Prostate gland (tissue), 2 donors: ENCODE measurements around the gene DMD. TPM values are rescaled to one million over a fixed set of nuclear protein-coding genes. Genes with fewer than 3 reads are reported as not detected.

Experiments used
- DNase-seq: peaks from one replicate; pipeline ENCODE4 v3.0.0-alpha.2; 2019; ENCODE audit warnings: low spot score
- H3K27ac ChIP-seq, 2 donors: fragments of 200-600 bp; sonication (generic); 2 replicates each; pipeline ENCODE4 v1.5.1; 2017 to 2019
- H3K27me3 ChIP-seq: fragments of 200-600 bp; sonication (generic); replicated peaks from 2 replicates; pipeline ENCODE4 v1.5.1; 2019; ENCODE audit not compliant: insufficient read depth
- H3K36me3 ChIP-seq, 2 donors: fragments of 200-600 bp; sonication (generic); 1 replicate in 1 of 2; 2 replicates in 1 of 2; pipeline versions ENCODE4 v1.5.1 to v1.8.1; 2017 to 2019
- H3K4me1 ChIP-seq: fragments of 200-600 bp; sonication (generic); replicated peaks from 2 replicates; pipeline ENCODE4 v1.5.1; 2019
- H3K4me3 ChIP-seq, 2 donors: fragments of 200-600 bp; sonication (generic); 2 replicates each; pipeline ENCODE4 v1.5.1; 2017 to 2019
- H3K9me3 ChIP-seq: fragments of 200-600 bp; sonication (generic); 2 replicates; pipeline ENCODE4 v1.5.1; 2017
- POLR2A ChIP-seq: fragments of 450-650 bp; IDR thresholded peaks from one replicate; pipeline ENCODE4 v1.6.1; 2016; ENCODE audit warnings: antibody characterized with exemption, mild to moderate bottlenecking
- POLR2AphosphoS5 ChIP-seq: sonication (generic); formaldehyde crosslinking; IDR thresholded peaks from one replicate; pipeline ENCODE4 v1.6.1; 2017; ENCODE audit warnings: antibody characterized with exemption
- WGBS: methylation state at CpG from one replicate; pipeline ENCODE4 v1.1.5; 2018; 5-methylcytosine and 5-hydroxymethylcytosine counted together
- intact Hi-C: fragments of 100-400 bp; cut with DNase I; formaldehyde crosslinking; loops from one replicate; pipeline ENCODE4 v1.14.2; 2022
- total RNA-seq, 2 donors: library from RNA; depleted of rRNA; stranded (reverse); fragments of >200 nt; gene quantifications; one replicate each; pipeline ENCODE4 v1.1.0, GENCODE V29; 2016
- TF ChIP-seq, protein P1 (sequence below), 4 experiments: fragments of 200-600 bp in 2 of 4; fragments of 450-650 bp in 2 of 4; sonication (generic) in 2 of 4; IDR thresholded peaks; 1 replicate in 3 of 4; 2 replicates in 1 of 4; pipeline ENCODE4 v1.5.1; 2016 to 2019; ENCODE audit warnings: antibody characterized with exemption in 4 of 4, mild to moderate bottlenecking in 2 of 4, moderate library complexity in 2 of 4

DMD gene
- total RNA-seq, 2 donors from 2014 or later = 17.6 to 34.8 TPM

DNA sequence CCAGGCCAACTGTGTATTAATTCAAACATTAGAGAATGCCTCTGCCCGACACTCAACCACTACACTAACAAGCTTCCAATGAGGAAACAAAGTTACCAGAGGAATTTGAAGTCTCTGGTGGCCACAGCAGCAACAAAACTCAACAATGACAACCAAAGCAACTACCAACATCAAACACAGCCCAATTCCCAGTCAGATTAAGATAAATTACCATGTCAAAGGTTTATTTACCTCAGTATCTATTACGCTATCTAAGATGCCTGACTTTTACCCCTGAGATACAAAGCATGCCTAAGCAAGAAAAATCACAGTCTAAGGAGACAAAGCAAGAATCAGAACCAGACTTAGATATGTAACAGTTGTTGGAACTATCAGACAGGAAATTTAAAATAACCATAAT, 1909.4 kb downstream of the DMD start:
- no peak for DNase-seq
- Histone ChIP-seq H3K9me3 (no peaks in the 10 kb centered on the region), H3K4me1 (no peaks in the 10 kb centered on the region), H3K36me3 (no peaks in the 10 kb centered on the region), H3K4me3 (no peak overlapping the region), H3K27ac (no peak overlapping the region), H3K27me3 (no peaks in the 10 kb centered on the region)
- intact Hi-C loops = no loop called here
- 91% methylated on average over 2 of the region's 2 CpGs for WGBS
- TF ChIP-seq POLR2A (no peak), POLR2AphosphoS5 (no peak)
- TF ChIP-seq, protein P1, sequence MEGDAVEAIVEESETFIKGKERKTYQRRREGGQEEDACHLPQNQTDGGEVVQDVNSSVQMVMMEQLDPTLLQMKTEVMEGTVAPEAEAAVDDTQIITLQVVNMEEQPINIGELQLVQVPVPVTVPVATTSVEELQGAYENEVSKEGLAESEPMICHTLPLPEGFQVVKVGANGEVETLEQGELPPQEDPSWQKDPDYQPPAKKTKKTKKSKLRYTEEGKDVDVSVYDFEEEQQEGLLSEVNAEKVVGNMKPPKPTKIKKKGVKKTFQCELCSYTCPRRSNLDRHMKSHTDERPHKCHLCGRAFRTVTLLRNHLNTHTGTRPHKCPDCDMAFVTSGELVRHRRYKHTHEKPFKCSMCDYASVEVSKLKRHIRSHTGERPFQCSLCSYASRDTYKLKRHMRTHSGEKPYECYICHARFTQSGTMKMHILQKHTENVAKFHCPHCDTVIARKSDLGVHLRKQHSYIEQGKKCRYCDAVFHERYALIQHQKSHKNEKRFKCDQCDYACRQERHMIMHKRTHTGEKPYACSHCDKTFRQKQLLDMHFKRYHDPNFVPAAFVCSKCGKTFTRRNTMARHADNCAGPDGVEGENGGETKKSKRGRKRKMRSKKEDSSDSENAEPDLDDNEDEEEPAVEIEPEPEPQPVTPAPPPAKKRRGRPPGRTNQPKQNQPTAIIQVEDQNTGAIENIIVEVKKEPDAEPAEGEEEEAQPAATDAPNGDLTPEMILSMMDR (IDR thresholded peaks at IDR 0.05) = no peak

- Histone ChIP-seq H3K27me3 (no peaks in the 10 kb centered on the region), H3K4me3 (no peak overlapping the region), H3K27ac (no peak overlapping the region), H3K9me3 (no peaks in the 10 kb centered on the region), H3K4me1 (no peaks in the 10 kb centered on the region), H3K36me3 (no peaks in the 10 kb centered on the region)
- no peak for TF ChIP-seq POLR2AphosphoS5
- TF ChIP-seq, protein P1 (IDR thresholded peaks at IDR 0.05) = no peak
- TF ChIP-seq POLR2A = no peak
- 93% methylated on average over 2 of the region's 2 CpGs for WGBS
- no peak for DNase-seq
- intact Hi-C loops = no loop called here
Measured at GRCh38 chrX:31301203-31301602, 1910.1 kb downstream of the DMD start.

GRCh38 chrX:31298916-31299315, 1912.4 kb downstream of the DMD start:
- Histone ChIP-seq H3K4me3 (no peak overlapping the region), H3K4me1 (no peaks in the 10 kb centered on the region), H3K9me3 (no peaks in the 10 kb centered on the region), H3K27ac (no peak overlapping the region), H3K36me3 (no peaks in the 10 kb centered on the region), H3K27me3 (no peaks in the 10 kb centered on the region)
- intact Hi-C loops = no loop called here
- no peak for DNase-seq
- TF ChIP-seq POLR2A (no peak), POLR2AphosphoS5 (no peak)
- TF ChIP-seq, protein P1 (IDR thresholded peaks at IDR 0.05) = no peak
- WGBS = 67% methylated on average over 4 of the region's 4 CpGs

DNA sequence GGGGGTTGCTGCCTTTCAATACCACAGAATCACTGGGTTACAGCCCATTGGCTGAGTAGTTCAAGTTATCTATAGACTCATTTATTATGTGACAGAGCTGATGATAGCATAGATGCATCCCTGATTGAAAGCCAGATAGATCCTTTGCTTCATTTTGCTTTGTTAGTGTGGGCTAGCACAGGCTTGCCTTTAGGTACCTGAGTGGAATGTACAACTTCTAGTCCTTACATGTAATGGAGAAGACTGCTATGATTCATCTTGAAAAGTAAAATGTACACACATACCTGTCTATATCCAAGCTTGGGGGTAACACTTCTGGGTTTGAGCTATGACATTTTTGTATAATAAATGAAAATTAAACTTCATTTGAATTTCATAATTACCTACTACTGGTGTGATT, 1913.5 kb downstream of the DMD start:
- intact Hi-C loops = no loop called here
- TF ChIP-seq, protein P1 (IDR thresholded peaks at IDR 0.05) = no peak
- TF ChIP-seq POLR2A (no peak), POLR2AphosphoS5 (no peak)
- DNase-seq = no peak

DNA sequence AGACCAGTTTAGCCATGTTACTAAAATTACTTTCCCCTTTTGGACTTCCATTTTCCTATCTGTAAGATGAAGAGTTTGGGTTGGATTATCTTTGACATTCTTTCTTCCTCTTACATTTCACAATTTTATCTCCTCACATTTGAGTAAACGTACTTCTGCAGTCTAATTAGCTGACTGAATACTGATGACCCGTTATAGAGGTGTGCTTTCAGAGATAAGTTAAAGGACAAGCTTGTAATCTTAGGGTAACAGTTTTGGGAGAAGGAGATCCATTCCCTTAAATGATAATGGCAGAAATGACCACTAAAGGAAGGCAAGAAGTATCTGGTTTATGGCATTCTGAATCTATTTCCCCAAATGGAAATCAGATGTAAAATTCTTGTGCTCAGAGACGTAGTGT, 1916.9 kb downstream of the DMD start:
- Histone ChIP-seq H3K27me3 (no peaks in the 10 kb centered on the region), H3K4me1 (no peaks in the 10 kb centered on the region), H3K27ac (no peak overlapping the region), H3K9me3 (no peaks in the 10 kb centered on the region), H3K36me3 (no peaks in the 10 kb centered on the region), H3K4me3 (no peak overlapping the region)
- no peak for DNase-seq
- WGBS = 83% methylated on average over 3 of the region's 3 CpGs
- TF ChIP-seq POLR2A = no peak
- TF ChIP-seq POLR2AphosphoS5 = no peak
- TF ChIP-seq, protein P1 (IDR thresholded peaks at IDR 0.05) = no peak
- intact Hi-C loops = no loop called here

More for the DNA sequence above, 1913.5 kb downstream of the DMD start:
- H3K9me3 ChIP-seq = no peaks in the 10 kb centered on the region
- H3K27me3 ChIP-seq = no peaks in the 10 kb centered on the region
- H3K27ac ChIP-seq = no peak overlapping the region
- no peaks in the 10 kb centered on the region for H3K4me1 ChIP-seq
- H3K4me3 ChIP-seq = no peak overlapping the region
- H3K36me3 ChIP-seq = no peaks in the 10 kb centered on the region
